GM06990 (cell line): ENCODE data around the gene ZNF350.

Experiments
- DNase-seq: peaks from one replicate; pipeline ENCODE4 v3.0.0-alpha.2; 2011; ENCODE audit not compliant: insufficient read length; ENCODE audit errors: extremely low read depth
- H3K27me3 ChIP-seq: replicated peaks from 2 replicates; pipeline ENCODE4 v1.6.0; 2011; ENCODE audit warnings: low read length; ENCODE audit not compliant: control insufficient read depth, insufficient read depth
- H3K36me3 ChIP-seq: 2 replicates; pipeline ENCODE4 v1.5.1; 2011; ENCODE audit warnings: low read length; ENCODE audit not compliant: control insufficient read depth, insufficient read depth
- H3K4me3 ChIP-seq: replicated peaks from 2 replicates; pipeline ENCODE4 v1.5.1; 2011; ENCODE audit warnings: low read depth, mild to moderate bottlenecking, control low read depth, low read length
- CTCF ChIP-seq: IDR thresholded peaks from 2 replicates; pipeline ENCODE4 v1.5.1; 2011; ENCODE audit warnings: low read length, control low read depth, mild to moderate bottlenecking, inconsistent platforms; ENCODE audit not compliant: insufficient read depth, poor library complexity, severe bottlenecking

Gene ZNF350

GRCh38 chr19:52022193-52022592, 35.6 kb upstream of the ZNF350 start:
- TF ChIP-seq CTCF, result no peak
- Histone ChIP-seq H3K36me3 (peaks cover 21% of the 10 kb centered on the region), H3K4me3 (no peak overlapping the region), H3K27me3 (no peaks in the 10 kb centered on the region)
- no peak for DNase-seq

- no peak for DNase-seq
- H3K36me3 ChIP-seq, result peaks cover 27% of the 10 kb centered on the region
- no peaks in the 10 kb centered on the region for H3K27me3 ChIP-seq
- no peak overlapping the region for H3K4me3 ChIP-seq
- TF ChIP-seq CTCF, result no peak
These were observed 33.9 kb upstream of the ZNF350 start for GRCh38 chr19:52020506-52020905.

- no peak for TF ChIP-seq CTCF
- no peak overlapping the region for H3K4me3 ChIP-seq
- no peaks in the 10 kb centered on the region for H3K27me3 ChIP-seq
- no peak for DNase-seq
- H3K36me3 ChIP-seq, result no peaks in the 10 kb centered on the region; the same call in 1 of the 2 replicates
These were observed 24.0 kb upstream of the ZNF350 start for GRCh38 chr19:52010674-52011073.

- no peaks in the 10 kb centered on the region; the same call in 1 of the 2 replicates for H3K36me3 ChIP-seq
- TF ChIP-seq CTCF, result no peak
- H3K27me3 ChIP-seq, result no peaks in the 10 kb centered on the region
- H3K4me3 ChIP-seq, result peak within 1 kb of the TSS; percentile 65
- peak; percentile 86 for DNase-seq
These were observed 21.3 kb upstream of the ZNF350 start, which contains the start of gene ZNF615 for GRCh38 chr19:52007806-52008557. Gene ZNF615, minus strand, starts transcription at chr19:52008211. Its CDS starts 4,500 bp downstream, at chr19:52003711.

DNA sequence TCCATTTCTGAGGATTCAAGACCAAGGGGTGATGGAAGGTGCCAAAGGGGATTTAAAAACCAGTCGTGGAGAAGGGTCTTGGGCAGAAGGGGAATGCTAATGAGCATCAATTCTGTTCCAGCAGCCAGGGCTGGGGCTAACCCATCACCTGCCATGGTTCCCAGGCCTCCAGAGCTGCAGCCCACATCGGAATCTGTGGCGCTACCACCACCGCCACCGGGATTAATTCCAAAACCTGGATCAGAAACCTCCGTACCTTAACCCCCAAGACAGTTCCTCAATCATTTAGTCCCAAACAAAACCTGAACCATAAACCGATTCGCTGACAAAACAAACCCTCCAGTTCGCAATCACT, 20.8 kb upstream of the ZNF350 start:
- H3K36me3 ChIP-seq, result no peaks in the 10 kb centered on the region
- peak overlapping the region; percentile 65 for H3K4me3 ChIP-seq
- no peaks in the 10 kb centered on the region for H3K27me3 ChIP-seq
- DNase-seq, result no peak
- TF ChIP-seq CTCF, result no peak
